H7 (cell line): Measurements from ENCODE around the gene SHISA3. TPM values are rescaled to one million over a fixed set of nuclear protein-coding genes. Genes with fewer than 3 reads are reported as not detected.
"Not testable (repeated sequence)": the region's sequence is repeated elsewhere in the genome, so short reads cannot be mapped to it uniquely, and the experiment has no call there.

Source experiments
- DNase-seq: peaks from one replicate; pipeline ENCODE4 v3.0.0; 2012
- H3K27me3 ChIP-seq: 2 replicates; pipeline ENCODE4 v1.6.0; 2011; ENCODE audit warnings: mild to moderate bottlenecking, low read length; ENCODE audit not compliant: control insufficient read depth, insufficient read depth
- H3K36me3 ChIP-seq: replicated peaks from 2 replicates; pipeline ENCODE4 v1.5.1; 2011; ENCODE audit warnings: low read length; ENCODE audit not compliant: control insufficient read depth, insufficient read depth
- H3K4me3 ChIP-seq: 2 replicates; pipeline ENCODE4 v1.5.1; 2011; ENCODE audit warnings: low read depth, mild to moderate bottlenecking, control low read depth, low read length, moderate library complexity; ENCODE audit not compliant: insufficient read depth
- total RNA-seq: library from RNA; depleted of rRNA; stranded (reverse); fragments of >200 nt; shearing (Covaris generic); gene quantifications from 2 replicates; pipeline ENCODE4 v1.2.3, GENCODE V29; 2014

Gene SHISA3
- total RNA-seq, 1 experiment from 2014 or later, result 2.2 TPM

GRCh38 chr4:42371305-42372252 lies 25.7 kb upstream of the SHISA3 start:
- DNase-seq, result peak; percentile 41
- H3K27me3 ChIP-seq, result no peaks in the 10 kb centered on the region
- no peaks in the 10 kb centered on the region for H3K36me3 ChIP-seq
- no peak overlapping the region for H3K4me3 ChIP-seq

- H3K27me3 ChIP-seq, DNase-seq, H3K36me3 ChIP-seq, H3K4me3 ChIP-seq: not testable (repeated sequence)
These were observed 25.0 kb upstream of the SHISA3 start for GRCh38 chr4:42372303-42372702.

DNA sequence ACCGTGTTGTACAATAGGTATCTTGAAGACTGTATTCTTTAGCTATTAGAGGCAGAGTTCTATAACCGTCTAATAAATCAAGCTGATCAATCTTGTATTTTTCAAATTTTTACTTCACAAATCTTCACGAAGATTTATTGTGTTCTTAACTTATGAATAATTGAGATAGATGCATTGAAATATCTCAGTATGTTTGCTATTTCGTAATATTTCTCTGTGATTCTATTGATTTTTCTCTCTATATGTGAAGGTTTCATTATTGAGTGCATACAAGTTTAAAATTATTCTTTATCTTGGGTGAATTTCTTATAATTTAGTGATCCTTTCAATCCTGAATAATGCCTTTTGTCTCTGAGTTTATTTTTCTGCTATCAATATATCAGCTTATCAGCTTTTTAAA lies 19.8 kb upstream of the SHISA3 start:
- Histone ChIP-seq H3K27me3 (no peaks in the 10 kb centered on the region), H3K36me3 (no peaks in the 10 kb centered on the region), H3K4me3 (no peak overlapping the region)
- DNase-seq, result no peak

DNA sequence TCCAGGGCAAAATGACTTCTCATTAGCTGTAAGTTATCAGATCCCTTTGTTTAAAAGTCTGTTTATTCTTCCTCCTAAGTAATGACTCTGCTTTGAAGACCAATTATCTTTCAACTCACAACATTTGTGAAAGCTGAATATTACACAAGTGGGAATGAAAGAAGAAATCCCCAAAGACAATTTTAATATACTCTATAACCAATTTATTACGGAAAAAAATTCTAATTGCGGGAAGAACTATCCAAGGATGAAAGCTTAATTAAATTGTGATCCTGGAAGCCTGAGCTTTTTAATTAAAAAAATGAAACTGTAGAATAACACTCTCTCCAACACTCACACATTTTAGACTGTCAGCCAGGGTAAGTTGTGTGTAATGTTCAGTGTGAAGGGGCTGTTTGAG lies 15.6 kb upstream of the SHISA3 start:
- Histone ChIP-seq H3K27me3 (no peaks in the 10 kb centered on the region), H3K36me3 (no peaks in the 10 kb centered on the region), H3K4me3 (no peak overlapping the region)
- DNase-seq, result no peak

- H3K27me3 ChIP-seq, result no peaks in the 10 kb centered on the region
- H3K36me3 ChIP-seq, result no peaks in the 10 kb centered on the region
- no peak for DNase-seq
- no peak overlapping the region for H3K4me3 ChIP-seq
These were observed 11.8 kb upstream of the SHISA3 start for GRCh38 chr4:42385516-42385915.

- no peak for DNase-seq
These were observed 6.5 kb upstream of the SHISA3 start for GRCh38 chr4:42390622-42391354.

GRCh38 chr4:42391355-42391664 lies 6.0 kb upstream of the SHISA3 start:
- no peak for DNase-seq
- Histone ChIP-seq H3K36me3 (no peaks in the 10 kb centered on the region), H3K27me3 (peaks cover 19% of the 10 kb centered on the region), H3K4me3 (no peak overlapping the region)

More at GRCh38 chr4:42390622-42391354, 6.5 kb upstream of the SHISA3 start:
- Histone ChIP-seq H3K27me3 (peaks cover 13% of the 10 kb centered on the region), H3K36me3 (no peaks in the 10 kb centered on the region), H3K4me3 (no peak overlapping the region)

DNA sequence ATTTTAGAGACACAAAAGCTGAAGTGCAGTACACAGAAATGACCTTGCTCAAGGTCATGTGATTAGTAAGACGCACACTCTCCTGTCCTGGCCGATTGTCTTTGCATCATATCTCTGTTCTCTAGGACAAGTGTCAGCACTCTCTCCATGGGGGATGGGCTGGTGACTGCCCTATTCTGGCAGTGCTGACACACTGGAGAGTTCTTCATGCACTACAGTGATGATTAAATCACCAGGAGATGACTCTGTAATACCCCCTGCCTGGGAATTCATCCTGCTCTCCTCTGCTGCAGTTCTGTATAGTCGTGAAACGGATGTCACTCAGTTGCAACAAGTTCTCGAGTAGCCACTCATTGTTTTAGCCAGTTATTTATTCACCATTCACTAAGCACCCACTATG lies 5.3 kb upstream of the SHISA3 start:
- peaks cover 25% of the 10 kb centered on the region for H3K27me3 ChIP-seq
- no peak for DNase-seq
- no peak overlapping the region for H3K4me3 ChIP-seq
- H3K36me3 ChIP-seq, result no peaks in the 10 kb centered on the region

DNA sequence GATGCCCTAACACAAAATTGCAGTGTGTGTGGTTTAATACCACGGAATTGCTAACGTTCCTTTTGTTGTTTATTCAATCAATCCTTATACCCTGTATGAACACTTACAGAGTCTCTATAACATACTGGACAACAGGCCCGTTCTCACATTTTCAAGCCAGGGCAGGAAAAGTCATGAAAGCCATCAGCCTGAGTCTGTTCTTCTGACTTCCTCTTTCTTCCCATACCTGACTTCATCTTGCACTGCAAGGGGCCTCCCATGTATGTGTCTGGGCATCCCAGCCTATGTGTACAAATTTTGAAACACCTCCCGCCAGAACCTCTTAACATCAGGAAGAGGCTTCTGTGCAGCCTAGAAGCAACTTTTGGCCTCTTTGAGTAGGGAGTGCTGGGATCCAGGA lies 4.9 kb upstream of the SHISA3 start:
- Histone ChIP-seq H3K36me3 (no peaks in the 10 kb centered on the region), H3K27me3 (peaks cover 30% of the 10 kb centered on the region), H3K4me3 (no peak overlapping the region)
- DNase-seq, result no peak

DNA sequence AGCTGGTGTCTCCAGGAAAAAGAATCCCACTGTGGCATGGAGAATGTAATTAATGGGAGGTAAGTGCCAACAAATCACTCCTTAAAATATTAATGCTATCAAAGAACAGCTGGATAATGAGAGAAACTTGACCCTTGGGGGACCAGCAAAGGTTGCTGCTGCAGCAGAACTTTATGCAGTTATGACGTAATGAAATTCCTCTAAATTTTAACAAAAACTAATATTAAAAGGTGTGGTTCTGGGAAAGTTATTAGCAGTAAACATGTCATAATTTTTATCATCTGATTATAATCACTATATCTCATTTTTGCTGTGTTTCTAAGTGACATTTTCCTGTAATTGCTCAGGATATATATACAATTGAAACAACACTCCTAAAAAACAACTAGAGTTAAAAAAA lies 1.7 kb upstream of the SHISA3 start:
- Histone ChIP-seq H3K4me3 (no peak overlapping the region), H3K27me3 (peaks cover 60% of the 10 kb centered on the region), H3K36me3 (no peaks in the 10 kb centered on the region)
- DNase-seq, result no peak

GRCh38 chr4:42396361-42396751 lies 932 bp upstream of the SHISA3 start:
- DNase-seq, result no peak
- peak overlapping the region; percentile 61; the same call in 1 of the 2 replicates for H3K4me3 ChIP-seq
- peaks cover 68% of the 10 kb centered on the region for H3K27me3 ChIP-seq
- no peaks in the 10 kb centered on the region for H3K36me3 ChIP-seq

- H3K4me3 ChIP-seq, result peak overlapping the region; percentile 61
- peaks cover 68% of the 10 kb centered on the region for H3K27me3 ChIP-seq
- H3K36me3 ChIP-seq, result no peaks in the 10 kb centered on the region
- DNase-seq, result peak; percentile 63
These were observed 415 bp downstream of the SHISA3 start for GRCh38 chr4:42397635-42398170.

GRCh38 chr4:42398171-42398870 lies 1.0 kb downstream of the SHISA3 start:
- Histone ChIP-seq H3K27me3 (peaks cover 68% of the 10 kb centered on the region), H3K36me3 (no peaks in the 10 kb centered on the region), H3K4me3 (peak overlapping the region; percentile 61)
- peak; percentile 70 for DNase-seq

DNA sequence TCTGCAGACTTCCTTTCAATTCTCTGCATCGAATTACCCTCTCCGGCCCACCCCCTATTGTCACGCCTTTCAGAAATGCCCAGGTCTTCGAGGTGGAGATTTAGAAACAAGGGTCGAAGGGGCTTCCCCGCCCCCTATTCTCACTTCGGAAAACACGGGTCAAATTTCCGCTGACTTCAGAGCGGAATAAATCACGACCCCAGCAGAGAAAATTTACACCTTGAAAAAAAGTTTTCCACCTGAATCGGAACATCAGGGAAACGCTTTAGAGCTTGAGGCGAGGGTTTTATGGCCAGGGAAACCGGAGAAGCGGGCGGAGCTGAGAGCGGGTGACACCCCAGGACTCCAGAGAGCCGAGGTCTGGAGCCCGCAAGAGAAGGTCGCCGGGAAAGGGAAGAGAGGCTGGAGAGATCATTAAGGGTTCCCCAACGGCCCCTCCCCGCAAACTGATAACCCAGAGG lies 1.6 kb downstream of the SHISA3 start:
- Histone ChIP-seq H3K4me3 (peak overlapping the region; percentile 61), H3K36me3 (no peaks in the 10 kb centered on the region), H3K27me3 (peaks cover 68% of the 10 kb centered on the region)
- DNase-seq, result peak; percentile 63
